ENCODE measurements around the gene KRT84.
A peak's percentile ranks its signal among the peaks of the same experiment; 100 is the strongest.
"Not testable (repeated sequence)": the region's sequence is repeated elsewhere in the genome, so short reads cannot be mapped to it uniquely, and the experiment has no call there.

Gene KRT84

DNA sequence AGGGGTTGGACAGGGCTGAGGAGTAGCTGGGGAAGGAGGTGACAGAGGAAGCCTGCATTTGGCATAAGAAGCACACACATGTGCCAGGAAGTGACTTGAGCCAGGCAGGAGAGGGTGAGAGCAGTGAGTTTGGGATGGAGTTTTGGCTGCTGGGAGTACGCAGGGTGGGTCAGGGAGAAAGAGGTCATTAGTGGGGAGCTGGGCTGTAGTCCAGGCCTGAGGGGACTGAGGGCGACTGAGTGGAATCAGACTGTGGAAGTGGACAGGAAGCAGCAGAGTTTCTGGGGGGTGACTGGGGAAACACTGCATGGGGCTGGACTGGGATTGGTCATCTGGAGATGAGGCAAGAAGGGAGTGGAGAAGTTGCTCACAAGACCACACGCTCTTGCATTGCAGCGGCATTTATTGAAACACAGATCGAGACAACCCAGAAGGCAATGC, 25.8 kb downstream of the KRT84 start:
- DNase-seq, result peak; percentile 45 to 48

- DNase-seq, result no peak
These were observed 26.7 kb downstream of the KRT84 start for GRCh38 chr12:52358575-52359350.

DNA sequence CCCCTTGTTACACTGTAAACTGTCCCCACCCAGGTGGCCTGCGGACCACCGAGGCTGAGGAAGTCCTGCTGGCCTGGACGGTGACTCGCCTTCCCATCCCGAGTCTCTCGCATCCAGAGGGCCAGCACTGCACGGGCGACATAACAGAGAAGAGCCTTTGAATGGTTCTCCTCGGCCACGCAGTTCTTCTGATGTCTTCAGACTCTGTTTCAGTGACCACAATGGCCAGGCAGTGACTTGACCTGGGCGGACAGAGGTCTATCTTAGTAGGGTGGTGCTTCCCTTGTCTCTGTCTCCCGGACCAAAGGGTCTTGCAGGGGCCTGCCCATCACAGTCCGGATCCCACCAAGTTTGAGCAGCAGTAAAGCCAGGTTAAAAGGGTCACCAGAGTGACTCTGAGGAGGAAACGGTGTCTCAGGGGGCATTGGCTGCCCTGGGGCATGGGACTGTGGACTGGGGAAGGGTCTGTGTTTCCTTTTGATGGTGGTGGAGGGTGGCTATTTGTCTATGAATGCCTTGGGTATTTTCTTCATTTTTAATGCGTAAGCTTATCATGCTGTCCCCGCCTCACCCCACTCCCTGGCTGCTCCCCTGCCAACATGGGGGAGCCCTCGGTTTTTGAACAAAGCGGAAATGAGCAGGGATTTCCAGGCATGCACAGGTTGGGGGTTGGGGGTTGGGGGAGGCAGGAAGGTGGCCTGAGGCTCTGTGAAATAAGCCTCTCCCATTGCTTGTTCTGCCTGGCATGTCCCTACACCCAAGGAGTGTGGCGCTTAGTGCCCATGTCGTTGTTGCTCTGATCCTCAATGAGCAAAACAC, 28.5 kb downstream of the KRT84 start:
- no peak for DNase-seq

- no peak for DNase-seq
These were observed 29.3 kb downstream of the KRT84 start for GRCh38 chr12:52356031-52356761.

DNA sequence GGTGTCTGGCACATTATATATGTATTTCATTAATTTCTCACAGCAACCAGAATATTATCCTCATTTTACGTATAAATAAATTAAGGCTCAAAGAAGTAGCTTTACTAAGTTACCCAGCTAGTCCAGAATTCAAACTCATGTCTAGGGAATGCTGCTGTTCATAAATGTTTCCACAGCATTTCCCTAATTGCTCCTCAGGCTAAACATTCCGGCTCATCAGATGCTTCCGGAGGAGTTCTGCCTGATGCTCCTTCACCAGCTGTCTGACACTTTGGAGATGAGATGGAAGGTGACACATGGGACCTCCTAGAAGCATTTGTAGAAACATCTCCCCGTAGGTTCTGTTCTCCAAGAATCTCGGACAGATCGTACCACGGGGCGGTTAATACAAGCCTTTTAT, 30.3 kb downstream of the KRT84 start:
- DNase-seq, result no peak

DNA sequence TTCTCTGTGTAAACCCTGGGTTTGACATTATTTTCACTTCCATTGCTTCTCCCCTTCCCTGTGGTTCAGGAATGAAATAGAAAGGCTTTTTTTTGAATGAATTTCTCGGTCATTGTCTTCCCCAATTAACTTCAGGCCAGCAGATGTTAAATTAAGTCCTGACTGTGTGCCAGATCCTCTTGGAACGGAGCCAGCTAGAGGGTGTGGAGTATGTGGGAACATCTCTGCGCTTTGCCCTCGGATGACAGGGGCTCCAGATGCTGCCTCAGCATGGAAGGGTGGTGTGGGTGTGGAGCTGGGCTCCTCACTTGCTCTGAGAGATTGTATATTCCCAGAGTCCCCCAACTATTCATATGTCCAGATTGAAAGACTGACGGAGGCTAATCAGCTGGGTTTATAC, 31.3 kb downstream of the KRT84 start:
- no peak for DNase-seq

DNA sequence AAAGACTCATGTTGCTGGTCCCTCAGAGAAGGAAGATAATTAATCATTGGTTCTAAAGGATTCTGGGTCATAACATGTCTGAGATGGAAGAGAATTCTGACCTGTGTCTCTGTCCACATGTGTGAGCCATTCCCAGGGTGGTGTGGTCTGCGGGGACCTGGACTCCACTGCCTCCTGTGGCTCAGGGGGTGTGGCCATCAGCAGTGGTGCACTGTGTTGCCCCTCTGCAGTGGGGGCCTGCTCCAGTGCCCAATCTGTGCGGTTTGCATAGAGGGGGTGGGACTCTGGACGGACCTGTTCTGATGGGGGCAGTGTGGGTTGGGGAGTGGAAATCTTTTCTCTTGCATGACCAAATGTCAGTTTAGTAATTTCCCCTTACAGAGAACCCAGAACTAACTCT, 31.7 kb downstream of the KRT84 start:
- no peak for DNase-seq

GRCh38 chr12:52352951-52353350, 32.5 kb downstream of the KRT84 start:
- DNase-seq, result peak in 1 of 2 donors; percentile 17

DNA sequence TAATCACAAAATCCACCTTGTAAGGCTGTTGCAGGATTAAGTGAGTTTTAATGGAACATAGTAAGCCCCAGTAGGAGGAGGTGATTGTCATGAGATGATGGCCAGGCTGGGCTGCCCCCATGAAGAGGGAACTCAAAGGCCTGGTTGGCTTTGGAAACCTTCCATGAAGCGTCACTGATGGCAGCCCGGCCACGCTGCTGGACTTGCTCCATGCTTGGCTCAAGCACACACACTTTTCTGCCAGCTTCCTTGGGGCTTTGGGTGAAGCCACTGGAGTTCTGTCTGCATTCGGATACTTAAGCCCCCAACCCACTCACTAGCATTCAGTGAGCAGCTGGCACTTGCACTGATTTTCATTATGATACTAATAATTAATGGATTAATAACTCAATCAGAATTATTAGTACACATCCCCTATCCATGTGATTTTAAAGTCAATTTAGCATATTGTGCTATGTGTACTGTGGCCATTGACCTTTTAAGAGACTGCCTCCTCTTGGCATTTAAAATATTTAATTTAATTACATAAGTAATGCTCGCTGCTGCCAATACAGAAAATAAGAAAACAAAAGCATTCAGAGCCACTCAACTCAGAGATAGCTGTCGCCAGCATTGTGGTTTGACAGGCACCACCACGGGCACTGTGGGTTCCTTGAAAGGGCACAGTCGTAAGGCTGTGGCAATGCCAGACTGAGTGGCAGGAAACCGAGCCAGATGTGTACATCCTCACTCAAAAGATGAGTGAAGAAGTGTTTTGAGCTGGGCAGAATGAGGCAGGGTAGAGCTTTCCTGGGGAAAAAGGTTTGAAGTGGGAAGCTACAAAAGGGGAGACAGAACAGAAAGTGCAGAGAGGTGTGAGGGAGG, 34.0 kb downstream of the KRT84 start:
- no peak for DNase-seq

GRCh38 chr12:52350786-52351185, 34.7 kb downstream of the KRT84 start:
- no peak for DNase-seq

DNA sequence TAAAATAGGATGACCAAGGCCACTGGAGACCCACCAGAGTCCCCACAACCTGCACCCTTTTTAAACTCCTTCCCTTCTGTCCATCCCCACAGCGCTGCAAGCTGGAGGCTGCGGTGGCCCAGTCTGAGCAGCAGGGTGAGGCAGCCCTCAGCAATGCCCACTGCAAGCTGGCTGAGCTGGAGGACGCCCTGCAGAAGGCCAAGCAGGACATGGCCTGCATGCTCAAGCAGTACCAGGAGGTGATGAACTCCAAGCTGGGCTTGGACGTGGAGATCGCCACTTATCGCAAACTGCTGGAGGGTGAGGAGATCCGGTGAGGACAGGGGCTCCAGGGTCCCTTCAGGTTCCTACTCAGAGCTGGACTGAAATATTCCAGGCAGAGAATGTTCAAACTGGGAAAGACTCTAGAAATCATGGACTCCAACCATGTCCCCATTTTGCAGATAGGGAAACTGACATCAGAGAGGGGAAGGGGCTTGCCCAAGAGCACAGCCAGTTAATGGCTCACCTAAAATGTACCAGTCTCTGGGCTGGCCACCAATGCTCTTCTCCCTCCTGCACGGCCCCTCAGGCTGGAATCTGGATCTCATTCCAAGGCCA, 35.3 kb downstream of the KRT84 start:
- DNase-seq, result no peak

GRCh38 chr12:52349196-52349595, 36.3 kb downstream of the KRT84 start:
- no peak for DNase-seq

GRCh38 chr12:52347551-52348510, 37.6 kb downstream of the KRT84 start:
- no peak for DNase-seq

GRCh38 chr12:52347016-52347415, 38.4 kb downstream of the KRT84 start:
- no peak for DNase-seq

DNA sequence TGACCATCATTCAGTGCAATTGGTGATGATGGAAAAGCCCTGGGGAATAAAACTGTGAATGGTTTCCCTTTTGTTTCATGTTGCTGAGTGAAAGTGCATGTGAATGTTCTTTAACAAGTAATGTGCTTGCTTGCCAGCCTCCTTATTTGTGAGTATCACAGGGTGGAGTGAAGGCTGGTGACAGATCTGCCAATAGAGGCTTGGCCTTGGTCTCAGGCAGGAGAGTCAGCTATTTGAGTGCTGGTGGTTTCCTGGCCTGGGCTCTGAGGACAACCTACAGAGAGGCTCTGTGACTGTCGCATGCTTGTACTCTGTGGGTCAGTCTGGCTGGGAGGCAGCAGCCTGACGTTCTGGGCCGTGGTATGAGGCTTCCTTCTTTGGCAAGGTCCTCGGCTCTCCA, 38.9 kb downstream of the KRT84 start:
- DNase-seq, result peak; percentile 50 to 73

- not testable (repeated sequence) for DNase-seq
These were observed 40.4 kb downstream of the KRT84 start for GRCh38 chr12:52345041-52345440.

DNA sequence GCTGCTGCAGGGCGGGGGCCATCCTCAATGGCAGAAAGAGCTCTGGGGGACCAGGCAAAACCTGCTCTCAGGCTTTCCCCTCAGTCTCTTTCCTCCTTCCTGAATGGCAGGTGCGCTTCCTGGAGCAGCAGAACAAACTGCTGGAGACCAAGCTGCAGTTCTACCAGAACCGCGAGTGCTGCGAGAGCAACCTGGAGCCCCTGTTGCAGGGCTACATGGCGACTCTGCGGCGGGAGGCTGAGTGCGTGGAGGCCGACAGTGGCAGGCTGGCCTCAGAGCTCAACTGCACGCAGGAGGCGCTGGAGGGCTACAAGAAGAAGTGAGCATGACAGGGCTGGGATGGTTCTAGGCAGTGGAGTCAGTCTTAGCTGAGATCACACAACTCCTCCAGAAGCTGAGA, 41.3 kb downstream of the KRT84 start:
- DNase-seq, result peak in 1 of 2 donors; percentile 24

DNA sequence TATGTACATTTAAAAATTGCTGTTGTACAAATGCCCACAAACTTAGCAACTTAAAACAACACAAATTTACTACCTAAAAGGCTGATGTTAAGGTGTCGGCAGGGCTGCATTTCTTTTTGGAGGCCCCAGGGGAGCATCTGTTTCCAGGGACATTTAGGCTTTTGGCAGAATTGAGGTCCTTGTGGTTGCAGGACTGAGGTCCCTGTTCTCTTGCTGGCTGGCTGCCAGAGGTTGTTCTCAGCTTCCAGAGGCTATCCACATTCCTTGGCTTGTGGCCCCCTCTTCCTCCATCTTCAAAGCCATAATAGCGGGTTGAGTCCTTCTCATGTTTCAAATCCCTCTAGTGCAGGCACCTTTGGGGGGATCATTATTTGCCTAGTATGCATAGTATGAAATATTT, 41.9 kb downstream of the KRT84 start:
- no peak for DNase-seq

DNA sequence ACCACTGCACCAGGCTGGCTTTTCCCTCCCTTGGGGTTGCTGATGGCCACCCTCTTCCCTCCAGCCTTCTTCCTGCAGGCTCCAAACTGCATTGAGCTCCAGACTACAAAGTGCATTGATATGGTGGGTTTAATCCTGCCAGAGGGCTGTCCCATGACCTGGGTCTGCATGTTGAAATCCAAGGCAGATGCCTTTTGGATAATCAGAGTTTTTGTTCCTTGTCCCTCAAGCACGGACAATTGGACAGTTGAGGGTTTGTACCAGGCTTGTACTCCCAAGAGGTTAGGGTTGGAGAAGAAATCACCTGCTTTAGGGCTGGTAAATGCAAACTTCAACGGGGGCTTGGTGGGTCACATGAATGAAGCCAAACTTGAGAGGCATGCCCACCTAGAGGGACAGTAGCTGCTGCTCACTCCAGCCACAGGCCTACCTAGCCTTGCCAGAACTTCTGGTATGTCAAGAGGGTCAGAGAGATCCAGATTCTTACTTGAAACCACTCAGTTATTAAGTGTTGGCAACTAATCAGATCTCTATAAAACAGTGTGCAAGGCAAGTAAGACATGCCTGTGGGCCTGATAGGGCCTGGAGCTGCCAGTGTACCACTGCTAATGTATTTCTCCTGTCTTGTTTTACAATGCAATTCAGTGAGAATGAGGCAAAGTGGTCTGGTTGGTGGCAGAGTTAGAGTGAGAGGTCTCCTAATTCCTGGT, 42.5 kb downstream of the KRT84 start:
- no peak for DNase-seq

- DNase-seq, result no peak
These were observed 44.3 kb downstream of the KRT84 start for GRCh38 chr12:52341066-52341580.

Measured in inflammatory macrophage (primary cell).